Fibroblast of upper back skin (primary cell): ENCODE data around the gene DYRK1A.

Experiments
- DNase-seq: peaks from one replicate; pipeline ENCODE4 v3.0.0-alpha.2; 2013

DYRK1A gene

GRCh38 chr21:37385179-37385765 is 18.7 kb downstream of the DYRK1A start:
- no peak for DNase-seq

GRCh38 chr21:37386151-37386550 is 19.6 kb downstream of the DYRK1A start:
- no peak for DNase-seq

GRCh38 chr21:37389456-37389855 is 22.9 kb downstream of the DYRK1A start:
- no peak for DNase-seq

DNA sequence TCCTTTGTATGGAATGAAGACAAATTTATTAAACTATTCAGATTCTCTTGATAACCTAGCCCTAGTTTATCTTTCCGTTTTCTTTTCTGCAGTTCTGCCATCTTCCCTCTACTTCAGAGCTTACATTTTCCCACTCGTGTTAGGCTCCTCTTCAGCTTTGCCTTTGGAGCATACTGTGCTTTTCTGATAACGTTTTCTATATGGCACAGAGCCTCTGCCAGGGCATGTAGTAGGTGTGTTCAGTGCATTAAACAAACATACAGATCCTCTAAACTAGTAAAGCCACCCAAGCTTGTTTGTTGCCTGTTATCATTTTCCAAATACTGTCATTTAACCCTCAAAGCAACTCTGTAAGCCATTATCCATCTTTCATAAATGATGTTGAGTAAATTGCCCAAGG is 25.1 kb downstream of the DYRK1A start:
- DNase-seq, result no peak

DNA sequence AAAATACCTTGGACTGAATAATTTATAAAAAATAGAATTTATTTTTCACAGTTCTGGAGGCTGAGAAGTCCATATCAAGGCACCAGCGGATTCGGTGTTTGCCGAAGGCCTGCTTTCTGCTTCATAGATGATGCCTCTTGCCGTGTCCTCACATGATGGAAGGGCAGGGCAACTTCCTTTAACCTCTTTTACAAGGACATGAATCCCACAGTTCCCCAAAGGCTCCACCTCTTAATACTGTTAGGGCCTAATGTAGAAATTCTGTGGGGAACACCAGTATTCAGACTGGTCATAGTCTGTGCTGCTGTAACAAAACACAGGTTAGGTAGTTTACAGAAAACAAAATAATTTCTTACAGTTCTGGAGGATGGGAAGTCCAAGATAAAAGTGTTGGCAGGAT is 25.9 kb downstream of the DYRK1A start:
- DNase-seq, result no peak

- no peak for DNase-seq
These were observed 26.5 kb downstream of the DYRK1A start for GRCh38 chr21:37393030-37393429.

GRCh38 chr21:37393786-37394185 is 27.2 kb downstream of the DYRK1A start:
- DNase-seq, result no peak

DNA sequence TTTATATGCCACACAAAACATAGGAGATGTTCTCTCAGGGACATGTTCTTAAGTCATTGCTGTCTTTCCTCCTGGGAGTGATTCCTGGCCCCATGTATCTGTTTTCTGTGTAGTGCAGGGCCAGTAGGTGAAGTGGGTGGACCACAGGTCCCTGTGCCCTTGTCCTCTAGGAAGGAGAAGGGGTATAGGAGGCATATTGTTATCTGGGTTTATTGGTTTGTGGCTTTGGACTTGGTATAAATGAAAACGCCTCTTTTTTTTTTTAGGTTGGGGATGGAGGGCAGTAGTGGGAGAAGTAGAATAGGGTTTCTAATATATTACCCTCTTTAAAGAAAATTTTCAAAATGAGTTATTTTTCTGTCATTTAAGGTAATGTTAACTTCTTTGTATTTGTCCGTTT is 29.4 kb downstream of the DYRK1A start:
- no peak for DNase-seq

DNA sequence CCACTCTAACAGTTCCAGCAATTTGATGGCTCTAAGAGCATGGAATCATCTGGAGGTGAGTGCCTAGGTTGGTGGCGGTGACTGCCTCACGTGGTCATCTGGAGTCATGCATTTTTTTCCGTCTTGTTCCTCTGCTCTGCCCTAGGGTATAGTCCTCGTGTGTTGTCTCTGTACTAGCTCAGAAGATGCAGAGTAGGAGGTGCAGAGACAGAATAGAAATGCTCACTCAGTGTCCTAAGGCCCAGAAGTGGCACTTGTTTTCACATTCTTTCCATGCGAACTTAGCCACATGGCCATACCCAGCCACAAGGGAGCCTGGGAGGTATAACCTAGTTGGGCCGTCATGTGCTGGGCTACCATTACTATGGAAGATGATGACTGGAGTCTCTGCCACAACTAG is 30.3 kb downstream of the DYRK1A start:
- DNase-seq, result no peak

- DNase-seq, result no peak
These were observed 32.1 kb downstream of the DYRK1A start for GRCh38 chr21:37398697-37399096.

DNA sequence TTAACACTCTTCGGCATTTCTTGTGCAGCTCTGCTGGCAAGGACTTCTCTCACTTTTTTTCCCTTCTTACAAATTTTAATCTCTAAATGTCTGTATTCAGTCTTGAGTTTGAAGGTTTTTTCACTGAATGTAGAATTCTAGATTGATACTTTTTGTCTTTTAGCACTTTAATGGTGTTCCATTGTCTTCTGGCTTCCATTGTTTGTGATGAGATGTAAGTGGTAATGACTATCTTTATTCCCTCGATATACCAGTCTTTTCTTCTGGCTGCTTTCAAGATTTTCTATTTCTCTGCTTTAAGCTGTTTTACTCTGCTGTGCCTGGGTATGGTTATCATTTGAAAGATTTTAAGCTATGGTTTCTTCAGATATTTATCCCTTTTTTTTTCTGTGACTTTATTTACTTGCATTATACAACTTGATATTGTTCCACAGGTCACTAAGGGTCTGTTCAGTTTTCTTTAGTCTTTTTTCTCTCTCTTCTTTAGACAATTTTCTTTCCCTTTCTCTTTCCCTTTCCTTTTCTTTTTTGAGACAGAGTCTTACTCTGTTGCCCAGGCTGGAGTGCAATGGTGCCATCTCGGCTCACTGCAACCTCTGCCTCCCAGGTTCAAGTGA is 35.8 kb downstream of the DYRK1A start:
- no peak for DNase-seq

GRCh38 chr21:37405629-37406028 is 39.1 kb downstream of the DYRK1A start:
- DNase-seq, result no peak

- DNase-seq, result peak; percentile 23
These were observed 41.3 kb downstream of the DYRK1A start for GRCh38 chr21:37407719-37408420.

DNA sequence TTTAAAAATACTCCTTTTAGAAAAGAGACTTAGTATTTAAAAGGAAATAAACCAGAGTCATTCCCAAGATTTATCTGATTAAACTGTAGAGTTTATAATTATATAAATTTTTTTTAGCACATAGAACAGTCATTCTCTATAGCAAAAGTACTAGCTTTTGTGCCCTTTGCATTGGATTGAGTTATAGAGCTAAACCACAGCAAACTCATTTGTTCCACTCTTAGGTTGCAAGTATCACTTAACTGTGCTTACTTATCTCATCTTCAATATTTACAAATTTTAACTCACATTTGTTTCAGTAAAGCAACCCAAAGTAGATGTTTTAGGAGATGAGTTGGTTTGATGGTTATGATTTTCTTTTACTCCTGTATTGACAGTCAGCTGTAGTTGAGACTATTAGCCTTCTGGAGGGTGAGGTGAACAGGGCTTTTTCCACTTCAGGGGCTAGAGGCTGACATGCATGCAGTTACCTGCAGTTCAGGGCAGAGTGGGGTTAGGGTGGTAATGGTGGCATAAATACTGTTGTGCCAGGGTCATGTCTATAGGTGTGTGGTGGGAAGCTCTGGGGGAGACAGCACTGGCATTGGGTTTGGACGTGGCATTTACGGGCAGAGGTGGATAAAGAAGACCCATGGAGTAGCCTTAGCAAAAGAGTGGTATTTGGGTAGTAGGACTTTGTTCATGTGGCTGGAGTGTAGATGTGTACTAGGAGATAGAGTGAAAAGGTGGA is 42.1 kb downstream of the DYRK1A start:
- DNase-seq, result no peak

- no peak for DNase-seq
These were observed 44.1 kb downstream of the DYRK1A start for GRCh38 chr21:37410639-37411038.

DNA sequence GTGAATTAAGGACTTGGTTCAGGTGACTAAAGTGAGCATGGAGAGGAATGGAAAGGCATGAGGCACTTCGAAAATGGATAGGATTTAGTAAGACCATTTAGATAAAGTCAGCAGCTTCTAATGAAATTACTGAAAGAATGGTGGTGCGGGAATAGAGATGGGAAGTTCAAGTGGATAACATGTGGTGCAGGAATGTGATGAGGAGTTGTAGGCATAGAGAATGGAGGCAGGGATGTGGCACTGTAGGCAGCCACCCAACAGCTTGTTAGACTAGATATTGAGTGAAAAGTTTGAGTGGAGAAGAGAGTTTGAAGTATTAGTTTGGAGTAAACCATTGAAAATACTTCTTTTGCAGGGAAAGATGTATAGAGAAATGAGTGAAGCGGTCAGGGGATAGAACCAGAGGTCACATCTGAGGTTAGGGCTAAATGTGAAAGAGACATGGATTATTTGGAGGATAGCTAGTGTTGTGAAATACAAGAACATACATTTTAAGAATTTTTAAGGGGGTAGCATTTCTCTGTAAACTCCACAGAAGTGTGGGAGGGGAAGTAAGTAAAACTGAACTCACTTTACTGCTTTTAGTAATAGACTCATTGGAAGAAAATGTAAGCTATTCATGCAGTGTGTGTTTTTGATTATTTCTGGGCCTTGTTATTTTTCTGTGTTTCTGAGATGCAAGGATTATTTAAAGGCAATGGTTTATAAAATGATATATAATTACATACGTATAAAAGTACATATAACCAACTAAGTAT is 46.2 kb downstream of the DYRK1A start:
- DNase-seq, result peak; percentile 82

GRCh38 chr21:37413553-37414291 is 47.1 kb downstream of the DYRK1A start:
- DNase-seq, result no peak

- no peak for DNase-seq
These were observed 48.0 kb downstream of the DYRK1A start for GRCh38 chr21:37414292-37415253.

GRCh38 chr21:37415939-37416338 is 49.4 kb downstream of the DYRK1A start:
- DNase-seq, result no peak

GRCh38 chr21:37416914-37417313 is 50.3 kb downstream of the DYRK1A start:
- DNase-seq, result no peak
